A673 (cell line): Measurements from ENCODE around the gene CA5A. TPM values are rescaled to one million over a fixed set of nuclear protein-coding genes. Genes with fewer than 3 reads are reported as not detected.

Experiments used
- BruUV-seq: library from RNA; stranded (reverse); fragments of 400-500 nt; replicated peaks from 2 replicates; lab custom pipeline; 2021; lab: Mats Ljungman, UMichigan
- CTCF ChIA-PET: fragments of 300-600 bp; sonication (Branson Sonifier 250); formaldehyde crosslinking; loops from one replicate; lab custom pipeline; 2022; ENCODE audit warnings: antibody characterized with exemption; lab: Charles Lee
- POLR2A ChIA-PET: fragments of 300-600 bp; sonication (Branson Sonifier 250); formaldehyde crosslinking; loops from one replicate; lab custom pipeline; 2022; ENCODE audit warnings: antibody characterized with exemption; ENCODE audit not compliant: low non-redundant PET; lab: Charles Lee
- DNase-seq: peaks from one replicate; pipeline ENCODE4 v3.0.0-alpha.2; 2015; ENCODE audit warnings: low spot score
- H3K27ac ChIP-seq: fragments of 200-600 bp; sonication (generic); 2 replicates; pipeline ENCODE4 v1.5.1; 2016; ENCODE audit warnings: mixed run types, low read depth, mild to moderate bottlenecking, mixed read lengths, antibody characterized with exemption, low read length; ENCODE audit not compliant: poor library complexity, severe bottlenecking
- H3K27me3 ChIP-seq: fragments of 200-600 bp; sonication (generic); replicated peaks from 2 replicates; pipeline ENCODE4 v1.6.1; 2017; ENCODE audit warnings: mixed run types, low read depth, mild to moderate bottlenecking, mixed read lengths, antibody characterized with exemption, low read length; ENCODE audit not compliant: insufficient read depth, poor library complexity
- H3K36me3 ChIP-seq: fragments of 200-600 bp; sonication (generic); 2 replicates; pipeline ENCODE4 v1.6.1; 2016; ENCODE audit warnings: mixed run types, mild to moderate bottlenecking, mixed read lengths, antibody characterized with exemption, low read length; ENCODE audit not compliant: insufficient read depth, poor library complexity, severe bottlenecking
- H3K4me1 ChIP-seq: fragments of 200-600 bp; sonication (generic); 2 replicates; pipeline ENCODE4 v1.6.1; 2017; ENCODE audit warnings: mixed run types, mild to moderate bottlenecking, mixed read lengths, antibody characterized with exemption, low read length; ENCODE audit not compliant: insufficient read depth, poor library complexity, severe bottlenecking
- H3K4me3 ChIP-seq: fragments of 200-600 bp; sonication (generic); 2 replicates; pipeline ENCODE4 v1.5.1; 2016; ENCODE audit warnings: low read depth, mixed run types, mild to moderate bottlenecking, mixed read lengths, low read length; ENCODE audit not compliant: poor library complexity, severe bottlenecking
- H3K9me3 ChIP-seq: fragments of 200-600 bp; sonication (generic); 2 replicates; pipeline ENCODE4 v1.6.1; 2016; ENCODE audit warnings: mixed run types, low read depth, mild to moderate bottlenecking, mixed read lengths, antibody characterized with exemption, low read length; ENCODE audit not compliant: poor library complexity, severe bottlenecking
- CTCF ChIP-seq: fragments of 300-800, 200-600 bp; sonication (generic); conservative IDR thresholded peaks from 2 replicates; pipeline ENCODE4 v1.5.1; 2017; ENCODE audit warnings: low read depth, mild to moderate bottlenecking, antibody characterized with exemption, low read length, moderate library complexity, mixed read lengths
- EZH2 ChIP-seq: fragments of 200-600 bp; sonication (generic); IDR thresholded peaks from 2 replicates; pipeline ENCODE4 v1.6.1; 2017; ENCODE audit warnings: borderline replicate concordance, low read depth, mild to moderate bottlenecking, mixed read lengths, antibody characterized with exemption, low read length; ENCODE audit not compliant: poor library complexity, severe bottlenecking
- intact Hi-C: fragments of 100-400 bp; cut with micrococcal nuclease; formaldehyde crosslinking; loops from one replicate; pipeline ENCODE4 v1.10.0; 2022; ENCODE audit not compliant: unreplicated experiment
- total RNA-seq: library from RNA; stranded (reverse); gene quantifications from 2 replicates; pipeline ENCODE4 v1.2.3, GENCODE V29; 2021

CA5A gene
- total RNA-seq, 1 experiment from 2014 or later: not detected

- H3K27ac ChIP-seq: no peak overlapping the region
- POLR2A ChIA-PET: no interaction called here
- intact Hi-C loops: no loop called here
Observed at GRCh38 chr16:87965417-87965816, 29.1 kb upstream of the CA5A start.

DNA sequence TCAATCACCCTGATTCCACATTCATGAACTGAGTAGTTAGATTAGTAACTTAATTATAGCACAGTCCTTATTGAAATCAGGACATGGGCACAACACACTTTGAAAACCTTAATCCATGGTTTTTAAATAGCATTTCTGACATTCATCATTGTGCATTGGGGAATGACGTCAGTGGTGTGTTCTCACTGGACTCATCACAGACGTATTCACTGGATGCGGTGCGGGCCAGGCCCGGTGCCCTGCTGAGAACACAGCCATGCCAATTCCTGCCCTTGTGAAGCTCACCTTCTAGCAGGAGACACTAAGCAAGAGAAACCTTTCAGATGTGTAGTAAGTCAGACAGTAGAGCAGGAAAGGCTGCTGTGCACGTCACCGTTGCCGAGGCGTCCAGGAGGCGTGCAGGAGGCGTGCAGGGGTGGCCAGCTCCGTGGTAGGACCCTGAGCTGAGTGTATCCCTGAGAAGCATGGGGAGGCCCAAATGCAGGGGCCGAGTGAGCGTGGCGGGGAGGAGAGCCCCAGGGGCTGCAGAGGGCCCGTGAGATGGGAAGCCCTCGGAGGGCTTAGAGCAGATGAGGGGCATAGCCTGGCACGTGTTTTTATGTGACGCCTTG, 27.8 kb upstream of the CA5A start:
- intact Hi-C loops: no loop called here
- Histone ChIP-seq H3K27me3 (no peaks in the 10 kb centered on the region), H3K36me3 (no peaks in the 10 kb centered on the region), H3K4me1 (no peaks in the 10 kb centered on the region), H3K4me3 (no peak overlapping the region), H3K9me3 (no peaks in the 10 kb centered on the region), H3K27ac (no peak overlapping the region)
- DNase-seq: no peak
- POLR2A ChIA-PET: no interaction called here
- no TSS peak for BruUV-seq
- no peak for TF ChIP-seq EZH2
- no peak for TF ChIP-seq CTCF
- CTCF ChIA-PET: no interaction called here

More at GRCh38 chr16:87965417-87965816, 29.1 kb upstream of the CA5A start:
- H3K36me3 ChIP-seq: no peaks in the 10 kb centered on the region
- no peaks in the 10 kb centered on the region for H3K4me1 ChIP-seq
- H3K9me3 ChIP-seq: no peaks in the 10 kb centered on the region
- CTCF ChIA-PET: no interaction called here
- DNase-seq: no peak
- BruUV-seq: no TSS peak
- no peaks in the 10 kb centered on the region for H3K27me3 ChIP-seq
- H3K4me3 ChIP-seq: no peak overlapping the region
- TF ChIP-seq EZH2: no peak
- TF ChIP-seq CTCF: no peak

GRCh38 chr16:87963400-87963799, 27.1 kb upstream of the CA5A start:
- Histone ChIP-seq H3K4me3 (no peak overlapping the region), H3K4me1 (no peaks in the 10 kb centered on the region), H3K27ac (peak overlapping the region; percentile 9), H3K36me3 (no peaks in the 10 kb centered on the region), H3K9me3 (no peaks in the 10 kb centered on the region), H3K27me3 (no peaks in the 10 kb centered on the region)
- CTCF ChIA-PET: no interaction called here
- DNase-seq: peak; percentile 55
- BruUV-seq: no TSS peak
- intact Hi-C loops: no loop called here
- POLR2A ChIA-PET: no interaction called here
- TF ChIP-seq EZH2 (no peak), CTCF (no peak)
